IPS-11a (cell line): Measurements from ENCODE around the gene STK32B.
"Not testable (repeated sequence)": the region's sequence is repeated elsewhere in the genome, so short reads cannot be mapped to it uniquely, and the experiment has no call there.

Experiments used
- H3K4me3 ChIP-seq: one replicate; pipeline ENCODE4 v1.5.1; 2013; ENCODE audit warnings: low read depth, low read length, control low read depth

The STK32B gene

DNA sequence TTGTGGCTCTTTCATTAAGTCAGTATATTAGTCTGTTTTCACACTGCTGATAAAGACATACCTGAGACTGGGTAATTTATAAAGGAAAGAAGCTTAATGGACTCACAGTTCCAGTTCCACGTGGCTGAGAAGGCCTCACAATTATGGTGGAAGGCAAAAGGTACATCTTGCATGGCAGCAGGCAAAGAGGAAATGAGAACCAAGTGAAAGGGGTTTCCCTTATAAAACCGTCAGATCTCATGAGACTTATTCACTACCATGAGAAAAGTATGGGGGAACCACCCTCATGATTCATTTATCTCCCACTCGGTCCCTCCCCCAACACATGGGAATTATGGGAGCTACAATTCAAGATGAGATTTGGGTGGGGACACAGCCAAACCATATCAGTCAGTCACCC is 15.7 kb downstream of the STK32B start:
- not testable (repeated sequence) for H3K4me3 ChIP-seq

- H3K4me3 ChIP-seq, result no peak overlapping the region
Observed at GRCh38 chr4:5067908-5068307, 16.6 kb downstream of the STK32B start.

GRCh38 chr4:5069901-5070300 is 18.6 kb downstream of the STK32B start:
- H3K4me3 ChIP-seq, result no peak overlapping the region

DNA sequence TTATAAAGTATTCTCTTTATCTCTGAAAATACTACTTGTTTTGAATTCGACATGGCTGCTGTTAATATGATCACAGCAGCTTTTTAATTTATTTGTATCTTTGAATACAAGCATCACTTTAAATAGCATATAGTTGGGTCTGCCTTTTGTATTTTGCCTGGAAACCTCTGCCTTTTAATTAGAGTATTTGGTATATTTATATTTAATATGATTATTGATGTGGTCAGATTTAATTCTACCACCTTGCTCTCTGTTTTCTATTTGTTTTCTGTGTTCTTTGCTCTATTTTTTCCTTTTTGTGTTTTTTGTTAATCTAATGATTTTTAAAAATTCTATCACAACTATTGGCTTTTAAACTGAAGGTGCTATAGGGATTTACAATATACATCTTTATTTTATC is 21.7 kb downstream of the STK32B start:
- H3K4me3 ChIP-seq, result no peak overlapping the region

GRCh38 chr4:5078009-5078408 is 26.7 kb downstream of the STK32B start:
- no peak overlapping the region for H3K4me3 ChIP-seq

DNA sequence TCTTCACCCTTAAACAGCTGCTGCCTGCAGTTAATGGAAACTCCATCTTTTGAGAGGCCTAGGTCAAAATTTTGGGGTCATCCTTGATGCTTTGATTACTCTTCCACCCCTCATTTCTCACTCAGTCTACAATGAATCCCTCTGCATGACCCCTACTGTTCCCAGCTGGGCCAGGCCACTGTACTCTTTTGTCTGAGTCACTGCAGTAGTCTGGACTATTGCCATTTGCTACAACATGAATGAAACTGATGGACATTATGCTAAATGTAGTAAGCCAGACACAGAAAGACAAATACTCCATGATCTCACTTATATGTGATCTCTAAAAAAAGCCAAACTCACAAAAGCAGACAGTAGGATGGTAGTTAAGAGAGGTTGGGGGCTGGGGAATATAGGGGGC is 28.3 kb downstream of the STK32B start:
- no peak overlapping the region for H3K4me3 ChIP-seq

DNA sequence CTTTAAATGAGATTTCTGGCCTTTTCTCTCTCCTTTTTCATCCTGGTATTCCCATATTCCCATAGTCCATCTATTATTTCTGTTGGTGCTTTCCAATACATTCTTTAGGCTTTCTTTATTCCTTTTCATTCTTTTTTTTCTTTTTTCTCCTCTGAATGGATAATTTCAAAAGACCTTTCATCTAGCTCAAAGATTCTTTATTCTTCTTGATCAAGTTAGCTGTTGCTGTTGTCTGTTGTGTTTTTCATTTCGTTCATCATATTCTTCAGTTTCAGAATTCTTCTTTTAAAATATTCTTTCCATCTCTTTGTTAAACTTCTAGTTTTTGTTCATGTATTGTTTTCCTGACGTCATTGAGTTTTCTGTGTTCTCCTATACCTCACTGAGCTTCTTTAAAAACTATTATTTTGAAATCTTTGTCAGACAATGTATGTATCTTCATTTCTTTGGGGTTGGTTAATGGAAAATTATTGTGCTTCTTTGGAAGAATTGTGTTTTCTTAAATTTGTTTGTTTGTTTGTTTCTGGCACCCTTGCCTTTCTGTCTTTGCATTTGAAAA is 30.2 kb downstream of the STK32B start:
- H3K4me3 ChIP-seq, result no peak overlapping the region

DNA sequence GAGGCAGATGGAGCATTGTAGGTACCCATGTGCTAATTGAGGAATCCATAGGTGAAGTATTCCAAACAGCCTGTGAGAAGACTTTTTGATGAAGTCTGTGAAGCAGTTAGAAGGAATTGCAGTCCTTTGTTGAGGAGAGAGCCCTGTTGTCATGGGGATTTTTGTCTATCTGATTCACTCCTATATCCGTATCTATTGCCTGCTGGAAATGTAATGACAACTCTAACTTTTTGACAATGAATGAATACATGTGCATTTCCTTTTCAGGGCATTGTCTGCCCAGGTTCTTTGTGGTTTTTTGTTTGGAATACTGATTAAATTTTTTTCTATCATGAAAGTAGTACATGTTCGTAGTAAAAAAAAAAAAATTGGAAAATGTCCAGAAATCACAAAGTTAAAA is 31.1 kb downstream of the STK32B start:
- no peak overlapping the region for H3K4me3 ChIP-seq

GRCh38 chr4:5084911-5085475 is 33.7 kb downstream of the STK32B start:
- no peak overlapping the region for H3K4me3 ChIP-seq

GRCh38 chr4:5086535-5086934 is 35.3 kb downstream of the STK32B start:
- no peak overlapping the region for H3K4me3 ChIP-seq

GRCh38 chr4:5096261-5096660 is 45.0 kb downstream of the STK32B start:
- H3K4me3 ChIP-seq, result no peak overlapping the region

DNA sequence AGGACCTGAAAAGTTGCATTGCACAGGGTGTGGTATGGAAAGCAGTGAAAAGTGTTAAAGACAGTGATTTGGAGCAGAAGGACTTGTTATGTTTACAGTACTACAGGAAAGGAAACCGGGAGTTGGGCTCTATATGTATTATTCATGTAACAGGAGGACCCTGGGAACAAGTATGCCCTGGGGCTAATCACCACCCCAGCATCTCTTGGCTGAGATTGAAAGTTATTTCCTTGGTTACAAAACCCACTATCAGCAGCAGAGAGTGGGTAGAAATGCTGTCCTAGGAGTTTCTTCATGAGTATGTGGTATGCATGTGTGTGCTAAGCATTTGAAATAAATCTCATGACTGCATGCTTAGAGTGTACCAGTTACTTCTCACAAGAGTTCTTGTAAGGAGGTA is 46.9 kb downstream of the STK32B start:
- H3K4me3 ChIP-seq, result no peak overlapping the region

- no peak overlapping the region for H3K4me3 ChIP-seq
Observed at GRCh38 chr4:5100336-5100735, 49.1 kb downstream of the STK32B start.

DNA sequence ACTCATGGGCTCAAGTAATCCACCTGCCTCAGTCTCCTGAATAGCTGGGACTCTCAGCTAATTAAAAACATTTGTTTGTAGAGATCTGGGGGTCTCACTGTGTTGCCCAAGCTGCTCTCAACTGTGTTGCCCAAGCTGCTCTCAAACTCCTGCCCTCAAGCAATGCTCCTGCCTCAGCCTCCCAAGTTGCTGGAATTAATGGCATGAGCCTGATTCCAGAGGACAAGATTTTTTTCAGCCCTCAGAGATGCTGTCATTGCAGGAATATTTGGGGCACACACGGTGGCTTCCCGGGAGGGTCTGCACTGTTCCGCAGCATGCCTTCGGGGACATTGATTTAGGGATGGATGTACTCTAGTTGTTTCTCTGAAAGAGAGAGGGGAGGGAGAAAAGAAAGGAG is 49.7 kb downstream of the STK32B start:
- H3K4me3 ChIP-seq, result no peak overlapping the region

DNA sequence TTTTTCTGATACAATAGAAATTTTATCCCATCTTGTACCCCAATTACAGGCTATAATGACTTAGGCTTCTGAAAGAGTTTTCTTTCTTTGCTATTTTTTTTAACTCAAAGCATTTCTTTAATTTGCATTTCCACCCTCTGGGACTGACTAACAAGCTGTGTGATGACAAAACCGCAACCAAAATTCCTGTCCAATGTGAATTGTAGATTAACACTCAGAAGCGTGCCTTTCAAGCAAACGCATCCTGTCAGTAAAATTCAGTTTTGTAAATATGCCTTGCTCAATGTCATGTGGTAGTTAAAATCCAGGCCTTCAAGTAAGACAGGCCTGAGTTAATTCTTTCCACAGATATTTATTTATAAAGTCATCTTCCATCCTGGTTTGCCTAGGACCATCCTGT is 50.3 kb downstream of the STK32B start:
- no peak overlapping the region for H3K4me3 ChIP-seq

GRCh38 chr4:5110901-5111300 is 59.6 kb downstream of the STK32B start:
- no peak overlapping the region for H3K4me3 ChIP-seq

DNA sequence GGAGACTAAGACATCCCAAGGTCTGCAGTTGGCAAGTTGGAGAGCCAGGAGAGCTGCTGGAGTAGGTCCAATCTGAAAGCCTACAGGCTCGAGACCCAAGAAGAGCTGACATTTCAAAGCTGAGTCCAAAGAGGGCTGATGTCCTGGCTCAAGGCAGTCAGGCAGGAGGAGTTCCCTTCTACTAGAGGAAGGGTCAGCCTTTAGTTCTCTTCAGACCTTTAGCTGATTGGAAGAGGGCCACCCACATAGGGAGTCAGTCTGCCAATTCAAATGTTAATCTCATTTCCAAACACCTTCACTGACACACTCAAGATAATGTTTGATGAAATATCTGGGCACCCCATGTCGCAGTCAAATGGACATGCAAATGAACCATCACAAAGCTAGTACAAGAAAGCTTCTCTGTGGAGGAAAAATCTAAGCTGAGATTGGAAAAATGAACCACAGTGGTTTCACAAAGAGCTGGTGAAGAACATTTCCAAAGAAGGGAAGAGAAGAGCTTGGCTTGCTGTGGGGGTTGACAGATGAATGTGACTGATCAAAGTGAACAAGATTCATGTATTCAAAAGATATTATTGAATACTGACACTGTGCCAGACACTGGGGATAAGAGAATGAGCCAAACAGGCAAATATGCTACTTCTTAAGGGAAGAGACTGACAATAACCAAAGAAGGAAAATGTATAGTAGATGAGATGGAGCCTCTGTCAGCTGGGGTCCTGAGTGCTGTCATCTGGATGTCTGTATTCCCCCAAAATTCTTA is 61.2 kb downstream of the STK32B start:
- no peak overlapping the region for H3K4me3 ChIP-seq

DNA sequence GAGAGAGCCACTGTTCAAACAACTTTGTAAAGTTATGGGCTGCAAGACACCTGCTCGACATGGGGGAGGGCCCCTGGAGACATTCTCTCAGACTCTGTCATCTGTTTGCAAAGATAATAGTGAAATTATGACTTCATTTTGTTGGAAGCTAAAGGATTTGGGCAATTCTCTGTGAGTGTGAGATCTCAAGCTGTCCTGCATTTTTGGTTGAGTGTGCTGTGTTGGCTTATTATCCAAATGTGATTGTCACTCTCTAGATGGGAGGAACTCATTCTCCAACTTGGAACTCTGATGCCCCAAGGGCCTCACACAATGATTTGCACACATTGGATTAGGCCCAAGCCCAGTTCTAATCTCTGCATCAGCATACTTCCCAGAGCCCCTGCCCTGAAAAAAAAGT is 63.7 kb downstream of the STK32B start:
- H3K4me3 ChIP-seq, result no peak overlapping the region

DNA sequence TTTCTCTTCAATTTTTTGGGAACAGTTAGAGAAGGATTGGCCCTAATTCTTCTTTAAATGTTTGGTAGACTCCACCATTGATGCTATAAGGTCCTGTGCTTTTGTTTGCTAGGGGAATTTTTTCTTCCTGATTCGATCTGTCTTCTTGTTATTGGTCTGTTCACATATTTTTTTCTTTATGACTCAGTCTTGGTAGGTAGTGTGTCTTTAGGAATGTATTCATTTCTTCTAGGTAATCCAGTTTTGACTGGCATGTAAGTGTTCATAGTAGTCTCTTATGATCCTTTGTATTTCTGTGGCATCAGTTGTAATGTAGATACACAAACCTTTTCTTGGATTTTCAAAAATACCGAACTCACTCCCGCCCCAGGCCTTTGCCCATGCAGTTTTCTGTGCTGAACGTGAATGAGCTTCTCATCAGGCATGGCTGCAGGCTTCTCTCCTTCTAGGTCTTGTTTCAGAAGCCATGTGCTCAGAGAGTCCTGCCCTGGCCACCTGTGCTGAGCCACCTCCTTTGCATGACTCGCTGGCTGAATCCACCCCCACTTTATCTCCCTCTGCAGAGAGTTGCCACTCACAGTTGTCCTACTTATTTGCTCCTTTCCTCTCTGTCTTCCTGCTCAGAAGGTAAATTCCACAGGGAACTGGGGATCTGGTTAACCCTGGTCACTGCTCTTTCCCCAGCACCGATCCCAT is 67.0 kb downstream of the STK32B start:
- H3K4me3 ChIP-seq, result no peak overlapping the region

GRCh38 chr4:5118994-5119835 is 67.9 kb downstream of the STK32B start:
- H3K4me3 ChIP-seq, result no peak overlapping the region

- H3K4me3 ChIP-seq, result no peak overlapping the region
Observed at GRCh38 chr4:5120067-5120466, 68.8 kb downstream of the STK32B start.
